Lung (tissue), 12 donors: ENCODE results near the gene UST. TPM values are rescaled to one million over a fixed set of nuclear protein-coding genes. Genes with fewer than 3 reads are reported as not detected.
A peak's percentile ranks its signal among the peaks of the same experiment; 100 is the strongest.
"Not testable (repeated sequence)": the region's sequence is repeated elsewhere in the genome, so short reads cannot be mapped to it uniquely, and the experiment has no call there.

Experiments
- ATAC-seq: fragments of 200-7000 bp; cut with Tn5 transposase; one replicate; pipeline ENCODE4 v1.9.1; 2020; ENCODE audit warnings: moderate number of reproducible peaks; ENCODE audit not compliant: insufficient read depth, low FRiP score
- DNase-seq, 3 donors: peaks; one replicate each; pipeline ENCODE4 v3.0.0-alpha.2; 2013 to 2017
- H3K27ac ChIP-seq, 2 donors: one replicate each; pipeline ENCODE4 v1.5.1; 2013; ENCODE audit warnings: mild to moderate bottlenecking in 2 of 2, moderate library complexity in 2 of 2, control low read depth in 1 of 2, inconsistent platforms in 1 of 2, low read depth in 1 of 2, low read length in 1 of 2
- H3K27me3 ChIP-seq, 3 donors: one replicate each; pipeline ENCODE4 v1.5.1; 2013; ENCODE audit warnings: low read length in 2 of 3; ENCODE audit not compliant: control insufficient read depth in 3 of 3, insufficient read depth in 3 of 3
- H3K36me3 ChIP-seq, 4 donors: one replicate each; pipeline ENCODE4 v1.5.1; 2013; ENCODE audit warnings: low read length in 4 of 4, mild to moderate bottlenecking in 1 of 4, moderate library complexity in 1 of 4; ENCODE audit not compliant: control insufficient read depth in 4 of 4, insufficient read depth in 4 of 4
- H3K4me1 ChIP-seq, 5 donors: one replicate each; pipeline ENCODE4 v1.5.1; 2013; ENCODE audit warnings: low read length in 5 of 5, mild to moderate bottlenecking in 2 of 5, moderate library complexity in 1 of 5; ENCODE audit not compliant: control insufficient read depth in 5 of 5, insufficient read depth in 5 of 5
- H3K4me3 ChIP-seq: one replicate; pipeline ENCODE4 v1.5.1; 2013; ENCODE audit warnings: mild to moderate bottlenecking, control low read depth, moderate library complexity
- H3K9ac ChIP-seq, 2 donors: one replicate each; pipeline ENCODE4 v1.5.1; 2013; ENCODE audit warnings: low read length in 2 of 2, control low read depth in 1 of 2; ENCODE audit not compliant: insufficient read depth in 1 of 2
- H3K9me3 ChIP-seq, 4 donors: one replicate each; pipeline ENCODE4 v1.5.1; 2013; ENCODE audit warnings: low read length in 3 of 4, mild to moderate bottlenecking in 1 of 4, moderate library complexity in 1 of 4; ENCODE audit not compliant: control insufficient read depth in 4 of 4, insufficient read depth in 3 of 4
- WGBS, 2 donors: extraction: QIAGEN DNeasy Blood & Tissue Kit; methylation state at CpG; one replicate each; pipeline ENCODE4 v1.1.7; 2013; 5-methylcytosine and 5-hydroxymethylcytosine counted together
- polyA plus RNA-seq, 2 donors: library from polyadenylated mRNA; stranded (reverse); fragments of 200-250 nt; gene quantifications; one replicate each; pipeline ENCODE4 v1.2.1, GENCODE V29; 2013
- total RNA-seq, 2 donors: library from RNA; depleted of rRNA in 1 of 2; stranded (reverse); fragments of >200 nt in 1 of 2; gene quantifications; one replicate each; pipeline ENCODE4 v1.2.1, GENCODE V29; 2014 to 2021
- TF ChIP-seq, protein P1 (sequence below): IDR thresholded peaks from 2 replicates; pipeline ENCODE4 v1.5.1; 2012; ENCODE audit warnings: mild to moderate bottlenecking; ENCODE audit errors: control extremely low read depth, extremely low read depth
- donor health status: control.
- donor health status: control.
- donor health status: Bipolar disorder and iron deficiency.
- donor health status: healthy.
- donor health status: DM: yes; HTN: yes; CAD: no.

Gene UST
- total and polyA plus RNA-seq, 4 donors = 4.5 to 24.0 (median 7.1) TPM

DNA sequence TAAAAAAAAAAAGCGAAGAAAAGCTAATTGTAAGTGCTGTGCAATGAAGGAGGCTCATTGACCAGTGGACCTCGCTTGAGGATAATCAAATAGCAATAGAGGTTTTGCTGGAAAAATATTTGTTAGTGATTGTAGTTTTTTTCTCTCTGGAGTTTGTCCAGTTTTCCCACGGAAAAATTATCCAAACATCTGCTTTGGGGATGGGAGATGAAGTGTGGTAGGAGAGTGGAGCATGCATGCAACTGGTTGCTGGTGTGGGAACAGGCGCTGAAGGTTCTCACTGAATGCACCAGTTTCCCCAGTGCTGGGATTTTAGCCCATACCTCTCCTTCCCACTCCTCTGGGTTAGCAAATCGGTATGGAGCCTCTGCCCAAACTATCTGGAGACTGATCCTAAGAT, 288.9 kb downstream of the UST start:
- Histone ChIP-seq H3K4me1 (peaks cover 0 to 44% (median 15%) of the 10 kb centered on the region in 5 donors), H3K9ac (no peak overlapping the region), H3K36me3 (peaks cover 0 to 2% (median 0%) of the 10 kb centered on the region in 4 donors), H3K27me3 (no peaks in the 10 kb centered on the region), H3K4me3 (no peak overlapping the region), H3K27ac (no peak overlapping the region), H3K9me3 (no peaks in the 10 kb centered on the region)
- WGBS, 2 donors = 55 to 80% methylated on average over 5 of the region's 5 CpGs
- ATAC-seq (no peak), DNase-seq (peak; percentile 33 to 78 (median 76))
- TF ChIP-seq, protein P1, sequence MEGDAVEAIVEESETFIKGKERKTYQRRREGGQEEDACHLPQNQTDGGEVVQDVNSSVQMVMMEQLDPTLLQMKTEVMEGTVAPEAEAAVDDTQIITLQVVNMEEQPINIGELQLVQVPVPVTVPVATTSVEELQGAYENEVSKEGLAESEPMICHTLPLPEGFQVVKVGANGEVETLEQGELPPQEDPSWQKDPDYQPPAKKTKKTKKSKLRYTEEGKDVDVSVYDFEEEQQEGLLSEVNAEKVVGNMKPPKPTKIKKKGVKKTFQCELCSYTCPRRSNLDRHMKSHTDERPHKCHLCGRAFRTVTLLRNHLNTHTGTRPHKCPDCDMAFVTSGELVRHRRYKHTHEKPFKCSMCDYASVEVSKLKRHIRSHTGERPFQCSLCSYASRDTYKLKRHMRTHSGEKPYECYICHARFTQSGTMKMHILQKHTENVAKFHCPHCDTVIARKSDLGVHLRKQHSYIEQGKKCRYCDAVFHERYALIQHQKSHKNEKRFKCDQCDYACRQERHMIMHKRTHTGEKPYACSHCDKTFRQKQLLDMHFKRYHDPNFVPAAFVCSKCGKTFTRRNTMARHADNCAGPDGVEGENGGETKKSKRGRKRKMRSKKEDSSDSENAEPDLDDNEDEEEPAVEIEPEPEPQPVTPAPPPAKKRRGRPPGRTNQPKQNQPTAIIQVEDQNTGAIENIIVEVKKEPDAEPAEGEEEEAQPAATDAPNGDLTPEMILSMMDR = no peak

DNA sequence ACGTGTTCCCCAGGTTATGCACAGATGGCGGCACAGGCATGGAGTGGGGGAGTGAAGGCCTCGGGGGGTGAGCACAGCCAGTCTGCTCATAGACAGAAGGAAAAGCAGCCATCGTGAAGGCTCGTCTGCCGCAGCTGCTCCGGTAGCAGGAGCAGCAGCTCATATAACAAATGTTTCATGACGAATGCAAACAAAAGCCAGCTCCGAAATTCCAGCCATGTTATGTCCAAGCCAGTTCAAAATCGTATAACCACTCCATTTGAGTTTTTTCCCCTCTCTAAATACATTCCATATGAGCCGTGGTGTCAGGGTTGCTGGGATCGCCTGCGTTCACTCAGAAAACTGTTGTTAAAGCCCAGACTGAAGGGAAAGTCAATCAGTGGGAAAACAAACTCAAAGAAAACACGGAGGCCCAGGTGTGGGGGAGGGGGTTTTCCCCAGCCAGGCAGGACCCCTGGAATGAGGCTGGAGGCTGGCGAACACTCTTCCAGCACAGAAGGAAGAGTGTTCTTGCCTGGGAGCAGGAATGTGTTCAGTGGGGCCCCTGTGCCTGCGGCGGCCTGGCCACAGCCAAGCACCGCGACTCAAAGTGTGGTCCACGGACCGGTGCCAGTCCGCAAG, 290.3 kb downstream of the UST start:
- DNase-seq (peak; percentile 77 to 91 (median 90)), ATAC-seq (no peak)
- Histone ChIP-seq H3K27me3 (no peaks in the 10 kb centered on the region), H3K4me1 (peaks cover 0 to 38% (median 15%) of the 10 kb centered on the region in 5 donors), H3K9ac (peak overlapping the region; percentile 8 to 17), H3K4me3 (no peak overlapping the region), H3K9me3 (no peaks in the 10 kb centered on the region), H3K36me3 (peaks cover 0 to 2% (median 0%) of the 10 kb centered on the region in 4 donors), H3K27ac (no peak overlapping the region)
- 71 to 74% methylated on average over 22 of the region's 22 CpGs for WGBS, 2 donors
- TF ChIP-seq, protein P1 = no peak

DNA sequence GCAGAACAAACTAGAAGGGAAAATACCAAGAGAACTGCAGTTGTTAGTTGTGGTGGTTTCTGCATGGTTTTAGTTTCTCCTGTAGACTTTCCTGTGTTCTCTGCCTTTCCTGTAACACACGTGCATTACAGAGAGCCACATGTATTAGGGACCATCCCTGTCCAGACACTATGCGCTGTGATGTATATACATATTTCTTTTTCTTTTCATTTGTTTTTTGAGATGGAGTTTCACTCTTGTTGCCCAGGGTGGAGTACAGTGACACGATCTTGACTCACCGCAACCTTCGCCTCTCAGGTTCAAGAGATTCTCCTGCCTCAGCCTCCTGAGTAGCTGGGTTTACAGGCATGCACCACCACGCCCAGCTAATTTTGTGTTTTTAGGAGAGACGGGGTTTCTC, 292.2 kb downstream of the UST start:
- H3K4me3 ChIP-seq, H3K36me3 ChIP-seq, ATAC-seq, H3K9me3 ChIP-seq, H3K27me3 ChIP-seq, H3K27ac ChIP-seq, DNase-seq, H3K9ac ChIP-seq: not testable (repeated sequence)
- WGBS, 2 donors = 88 to 89% methylated on average over 7 of the region's 7 CpGs
- H3K4me1 ChIP-seq = peaks cover 0 to 24% (median 15%) of the 10 kb centered on the region in 5 donors

DNA sequence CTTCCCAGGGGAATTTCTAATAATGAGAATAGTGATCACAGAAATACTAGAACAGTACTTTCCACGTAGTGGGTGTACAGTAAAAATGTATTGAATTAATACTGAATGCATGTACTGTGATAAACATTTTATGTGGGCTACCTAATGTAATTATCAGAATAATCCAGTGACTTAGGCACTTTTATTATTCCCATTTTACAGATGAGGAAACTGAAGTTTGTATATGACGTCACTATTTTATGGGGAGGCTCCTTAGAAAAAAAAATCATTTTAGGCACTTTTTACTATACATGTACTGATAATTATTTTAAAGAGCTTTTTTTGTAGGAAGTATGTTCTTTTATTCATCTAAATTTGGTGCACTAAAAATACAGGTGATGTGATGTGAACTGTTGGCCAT, 295.1 kb downstream of the UST start:
- peaks cover 0 to 14% (median 6%) of the 10 kb centered on the region in 5 donors for H3K4me1 ChIP-seq
- H3K27ac ChIP-seq = no peak overlapping the region
- DNase-seq = no peak
- H3K27me3 ChIP-seq = no peaks in the 10 kb centered on the region
- no peaks in the 10 kb centered on the region for H3K36me3 ChIP-seq
- H3K9me3 ChIP-seq = no peaks in the 10 kb centered on the region
- no peak for ATAC-seq
- WGBS, 2 donors = 98 to 99% methylated on average over 2 of the region's 2 CpGs
- TF ChIP-seq, protein P1 = no peak
- no peak overlapping the region for H3K9ac ChIP-seq
- no peak overlapping the region for H3K4me3 ChIP-seq
